ENCODE data around the gene SCAMP3.
"Not testable (repeated sequence)": the region's sequence is repeated elsewhere in the genome, so short reads cannot be mapped to it uniquely, and the experiment has no call there.

Gene SCAMP3

DNA sequence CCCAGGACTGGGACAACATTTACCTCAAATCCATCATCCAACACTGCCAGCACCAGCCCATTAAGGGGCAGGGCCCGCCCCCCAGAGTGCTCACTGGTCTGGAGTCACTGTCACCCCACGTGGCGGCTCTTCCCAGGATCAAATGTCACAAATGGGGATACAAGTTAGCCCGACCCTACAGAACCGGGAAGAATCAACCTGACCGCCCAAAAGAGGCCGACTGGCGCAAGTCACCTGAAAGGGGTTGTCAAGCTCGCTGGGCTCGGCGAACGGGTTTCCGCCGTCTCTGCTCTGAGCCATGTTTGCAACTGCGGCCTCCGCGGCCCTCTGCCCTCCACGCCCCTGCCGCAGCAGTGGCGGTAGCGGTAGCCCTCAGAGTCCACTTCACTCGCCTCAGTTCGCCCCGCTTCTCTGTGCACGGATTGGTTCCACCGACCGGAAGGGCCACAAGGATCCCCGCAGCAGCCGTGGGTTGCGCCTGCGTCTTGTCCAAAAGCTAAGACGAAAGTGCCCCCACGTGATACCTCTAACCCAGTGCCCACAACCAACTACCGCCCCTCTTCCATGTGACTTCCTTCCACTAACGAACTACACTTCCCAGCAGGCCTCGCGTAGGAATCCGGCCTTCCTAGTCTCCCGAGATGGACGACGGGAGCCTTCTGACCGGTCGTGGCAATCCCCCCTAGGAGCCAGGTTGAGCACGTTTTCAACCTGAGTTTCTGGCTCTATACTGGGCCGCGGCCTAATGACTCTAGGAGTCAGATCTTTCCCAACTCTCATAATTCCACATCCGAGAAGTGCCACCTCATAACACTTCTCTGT, at the start of gene SCAMP3:
Gene SCAMP3, minus strand, starts transcription at position 509 of the 822 bp plus-strand sequence. Its CDS starts 209 bp downstream, at position 300.
- peak; percentile 99 for DNase-seq (ENCODE audit: low read depth, low spot score)

DNA sequence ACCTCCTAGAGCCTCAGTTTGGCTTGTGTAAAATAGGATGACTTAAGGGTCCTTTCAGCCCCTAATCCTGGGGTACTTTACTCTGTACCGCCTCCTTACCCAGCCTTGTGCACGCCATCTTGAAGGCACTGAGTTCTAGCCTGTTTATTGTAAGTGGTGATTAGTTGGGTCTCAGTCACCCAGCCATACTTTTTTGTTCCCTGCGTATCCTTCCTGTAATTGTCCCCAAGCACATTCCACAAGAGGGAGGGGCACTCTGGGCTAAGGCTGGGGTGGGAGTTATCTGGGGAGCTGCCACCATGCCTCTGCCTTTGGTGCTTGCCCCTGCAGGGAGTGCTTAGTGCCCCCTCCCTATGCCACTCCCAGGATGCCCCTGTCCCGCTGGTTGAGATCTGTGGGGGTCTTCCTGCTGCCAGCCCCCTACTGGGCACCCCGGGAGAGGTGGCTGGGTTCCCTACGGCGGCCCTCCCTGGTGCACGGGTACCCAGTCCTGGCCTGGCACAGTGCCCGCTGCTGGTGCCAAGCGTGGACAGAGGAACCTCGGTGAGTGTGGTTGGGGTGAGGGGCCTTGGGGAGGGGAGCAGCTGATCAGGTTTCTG, 47.4 kb upstream of the SCAMP3 start:
- peak; percentile 49 for DNase-seq (ENCODE audit: low read depth, low spot score)

DNA sequence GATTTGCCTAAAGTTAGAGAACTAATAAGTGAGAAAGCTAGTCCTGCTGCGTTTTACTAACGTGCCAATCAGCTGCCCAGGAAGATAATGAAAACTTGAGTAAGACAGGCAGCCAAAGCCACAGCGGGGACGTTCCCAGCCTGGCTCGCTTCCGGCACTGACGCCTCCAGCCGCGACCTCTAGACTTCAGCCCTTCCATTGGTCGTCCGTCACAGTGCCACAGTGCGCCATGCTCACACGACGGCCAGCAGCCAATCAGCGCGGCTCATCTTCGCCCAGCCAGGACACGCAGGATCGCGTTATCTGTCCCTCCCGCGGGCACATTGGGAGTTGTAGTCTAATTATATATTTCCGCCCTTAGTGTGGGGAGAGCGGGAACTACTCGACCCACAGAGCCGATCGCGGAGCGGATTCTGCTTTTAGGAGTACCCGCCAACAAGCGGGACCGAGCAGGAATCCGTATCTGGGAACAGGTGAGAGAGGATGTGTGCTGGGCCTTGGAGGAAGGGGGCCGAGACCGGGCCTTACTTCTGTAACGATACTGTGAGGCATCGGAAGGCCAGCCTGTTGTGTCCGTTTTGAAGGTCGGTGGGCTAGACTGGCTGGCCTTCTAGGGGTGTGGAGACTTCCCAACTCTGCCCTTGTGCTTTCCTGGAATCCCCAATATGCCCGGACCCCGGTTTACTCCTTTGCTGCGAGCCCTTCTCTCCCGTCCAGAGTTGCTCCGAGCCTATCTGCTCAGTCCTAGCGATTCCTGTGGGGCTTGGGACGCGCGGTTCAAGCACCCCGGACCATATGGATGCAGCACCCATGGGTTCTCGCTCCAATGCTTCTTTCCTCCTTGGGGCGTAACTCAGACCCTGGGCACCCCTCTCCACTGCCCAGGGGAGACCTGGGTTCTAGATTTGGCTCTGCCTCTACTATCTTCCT, 46.6 kb upstream of the SCAMP3 start, which contains the start of gene FDPS:
Gene FDPS, plus strand, starts transcription at position 374 of the 930 bp plus-strand sequence. CDS start 924 bp downstream, outside the sequence.
- DNase-seq (ENCODE audit: low read depth, low spot score) = peak; percentile 99

DNA sequence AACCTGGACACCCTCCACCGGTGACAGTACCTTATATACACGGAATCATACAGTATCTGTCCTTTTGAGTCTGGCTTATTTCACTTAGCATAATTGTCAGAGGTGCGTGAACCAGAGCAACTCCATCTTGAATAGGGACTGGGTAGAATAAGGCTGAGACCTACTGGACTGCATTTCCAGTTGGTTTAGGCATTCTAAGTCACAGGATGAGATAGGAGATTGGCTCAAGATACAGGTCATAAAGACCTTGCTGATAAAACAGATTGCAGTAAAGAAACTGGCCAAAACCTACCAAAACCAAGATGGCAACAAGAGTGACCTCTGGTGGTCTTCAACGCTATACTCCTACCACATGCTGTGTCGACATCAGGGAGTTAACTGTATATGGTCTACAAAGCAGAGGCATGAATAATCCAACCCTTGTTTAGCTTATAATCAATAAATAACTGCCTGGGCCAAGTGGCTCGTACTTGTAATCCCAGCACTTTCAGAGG, 45.1 kb upstream of the SCAMP3 start:
- peak; percentile 70 for DNase-seq (ENCODE audit: low read depth, low spot score)

DNA sequence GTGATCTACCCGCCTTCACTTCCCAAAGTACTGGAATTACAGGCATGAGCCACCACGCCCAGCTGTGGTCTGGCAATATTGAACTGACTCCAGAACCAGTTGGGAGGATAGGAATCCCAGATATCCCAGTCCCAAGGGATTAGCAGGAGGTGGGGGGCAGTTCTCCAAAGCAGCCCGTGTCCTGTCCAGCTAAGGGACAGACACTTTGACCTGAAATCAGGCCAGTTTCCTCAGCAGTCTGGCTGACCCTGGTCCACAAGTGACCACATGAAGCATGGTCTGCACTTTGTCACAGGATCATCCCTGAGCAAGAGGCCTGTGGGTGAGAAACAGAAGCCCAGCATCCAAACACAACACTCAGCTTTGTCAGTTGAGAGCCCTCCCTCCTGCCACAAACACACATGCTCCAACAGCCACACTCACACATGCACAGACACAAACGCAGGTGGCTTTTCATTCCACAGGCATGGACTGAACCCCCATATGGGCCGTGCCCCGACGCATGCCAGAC, 43.8 kb upstream of the SCAMP3 start:
- DNase-seq (ENCODE audit: low read depth, low spot score) = peak; percentile 37

DNA sequence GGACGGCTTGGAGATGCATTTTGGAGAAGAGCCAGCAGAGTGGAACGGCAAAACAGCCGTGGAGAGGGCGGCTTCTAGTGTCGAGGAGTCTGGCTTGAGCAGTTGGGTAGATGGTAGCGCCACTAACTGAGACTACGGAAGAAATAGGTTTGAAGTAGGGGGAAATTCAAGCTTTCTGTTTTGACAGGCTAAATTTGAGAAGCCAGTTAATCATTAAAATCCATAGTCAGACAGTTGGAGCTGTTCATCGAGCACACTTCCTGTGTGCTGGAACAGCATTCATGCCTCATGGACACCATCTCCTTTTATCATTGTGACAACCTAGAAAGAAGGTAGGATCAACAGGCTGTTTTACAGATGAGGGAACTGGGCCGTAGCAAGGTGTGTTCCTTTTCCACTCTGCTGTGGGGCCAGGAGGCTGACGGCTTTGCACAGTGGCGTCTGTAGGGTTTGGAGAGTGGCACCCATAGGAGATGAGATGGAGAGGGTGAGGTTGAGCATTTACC, 42.5 kb upstream of the SCAMP3 start:
- DNase-seq (ENCODE audit: low read depth, low spot score) = no peak

DNA sequence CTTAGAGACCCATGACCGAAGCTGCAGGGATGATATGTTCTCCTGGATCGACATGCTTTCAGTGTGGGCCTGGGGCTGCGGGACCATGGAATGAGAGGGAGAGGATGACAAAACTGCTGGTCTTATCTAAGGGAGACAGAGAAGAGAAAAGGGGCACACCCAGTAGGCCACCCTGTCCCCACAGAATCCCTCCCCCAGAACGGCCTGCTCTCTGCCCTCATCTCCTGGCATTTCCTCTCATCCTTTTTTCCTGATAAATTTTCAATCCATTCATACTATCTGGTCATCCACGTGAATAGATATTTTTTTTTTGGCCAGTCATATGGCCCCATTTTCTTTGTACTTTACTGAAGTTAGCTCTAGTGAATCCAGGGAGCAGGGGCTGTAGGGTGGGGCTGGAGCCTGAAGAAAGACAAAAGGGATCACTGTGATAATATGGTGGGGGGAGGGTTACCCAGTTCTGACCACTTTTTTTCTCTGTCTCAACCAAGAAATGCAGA, 39.2 kb upstream of the SCAMP3 start, which contains the start of gene PKLR:
Gene PKLR, minus strand, starts transcription at position 97 of the 500 bp plus-strand sequence. Its CDS starts 43 bp downstream, at position 54.
- no peak for DNase-seq (ENCODE audit: low read depth, low spot score)

DNA sequence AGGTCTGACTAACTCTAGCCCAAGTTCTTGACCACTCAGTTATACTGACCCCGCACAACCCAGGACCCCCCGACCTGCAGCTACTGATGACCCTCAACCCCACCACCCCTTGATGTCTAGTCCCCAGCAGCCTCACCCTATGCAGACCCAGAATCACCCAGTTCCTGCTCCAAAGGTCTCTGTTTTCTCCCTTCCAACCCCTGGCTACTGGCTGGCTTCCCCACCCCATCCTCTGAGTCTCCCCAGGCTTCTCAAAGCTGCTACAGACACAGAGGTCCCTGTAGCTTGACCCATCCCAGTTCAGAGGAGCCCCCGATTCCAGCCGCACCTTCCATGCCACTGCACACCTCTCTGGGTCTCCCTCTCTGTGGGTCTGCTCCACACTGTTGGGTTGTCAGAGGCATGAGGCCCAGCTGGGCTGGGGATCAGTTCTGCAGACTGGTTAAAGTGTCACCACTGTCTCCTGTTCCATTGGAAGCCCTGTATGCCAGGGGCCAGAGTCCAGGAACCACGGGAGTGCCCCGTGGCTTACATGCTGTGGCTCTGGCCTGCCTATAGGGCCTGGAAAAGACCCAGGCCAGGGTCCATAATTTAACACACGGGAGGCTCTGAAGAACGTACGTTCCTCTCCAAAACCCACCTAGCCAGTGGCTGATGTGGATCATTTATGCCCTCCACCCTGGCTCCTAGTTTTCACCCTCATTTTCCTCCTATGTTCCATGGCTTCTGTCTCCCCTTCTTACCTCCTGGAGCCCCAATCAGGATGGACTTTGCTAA, 38.6 kb upstream of the SCAMP3 start:
- no peak for DNase-seq (ENCODE audit: low read depth, low spot score)

DNA sequence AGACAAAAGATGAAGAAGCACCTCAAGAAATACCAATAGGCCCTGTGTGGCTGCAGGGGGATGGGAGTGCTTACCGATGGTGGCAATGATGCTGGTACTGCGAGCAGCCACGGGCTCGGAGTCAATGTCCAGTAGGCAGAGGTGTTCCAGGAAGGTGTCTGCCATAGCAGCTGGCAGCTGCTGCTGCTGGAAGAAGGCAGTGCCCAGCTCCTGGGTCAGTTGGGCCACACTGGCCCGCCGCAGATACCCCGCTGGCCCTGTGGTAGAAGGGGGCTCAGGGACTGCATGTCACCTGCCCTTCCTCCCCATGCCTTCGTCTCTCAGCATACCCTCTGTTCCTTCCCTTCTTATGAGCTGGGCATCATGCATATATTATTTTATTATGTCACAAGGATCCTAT, 37.9 kb upstream of the SCAMP3 start:
- no peak for DNase-seq (ENCODE audit: low read depth, low spot score)

DNA sequence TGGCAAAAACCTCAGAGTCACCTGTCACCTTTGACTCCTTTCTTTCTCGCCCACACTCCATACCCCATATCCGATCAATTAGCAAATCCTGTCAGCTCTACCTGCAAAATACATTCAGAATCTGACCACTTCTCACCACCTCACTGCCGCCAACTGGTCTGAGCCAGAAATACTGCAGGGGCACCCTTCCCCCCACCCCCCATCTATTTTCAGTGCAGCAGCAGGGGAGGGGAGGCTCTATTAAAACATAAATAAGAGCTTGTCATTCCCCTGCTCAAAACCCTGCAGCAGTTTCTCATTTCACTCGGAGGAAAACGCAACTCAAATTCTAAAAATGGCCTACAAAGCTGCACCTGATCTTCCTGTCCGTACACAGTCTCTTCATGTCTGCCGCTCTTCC, 35.2 kb upstream of the SCAMP3 start:
- no peak for DNase-seq (ENCODE audit: low read depth, low spot score)

DNA sequence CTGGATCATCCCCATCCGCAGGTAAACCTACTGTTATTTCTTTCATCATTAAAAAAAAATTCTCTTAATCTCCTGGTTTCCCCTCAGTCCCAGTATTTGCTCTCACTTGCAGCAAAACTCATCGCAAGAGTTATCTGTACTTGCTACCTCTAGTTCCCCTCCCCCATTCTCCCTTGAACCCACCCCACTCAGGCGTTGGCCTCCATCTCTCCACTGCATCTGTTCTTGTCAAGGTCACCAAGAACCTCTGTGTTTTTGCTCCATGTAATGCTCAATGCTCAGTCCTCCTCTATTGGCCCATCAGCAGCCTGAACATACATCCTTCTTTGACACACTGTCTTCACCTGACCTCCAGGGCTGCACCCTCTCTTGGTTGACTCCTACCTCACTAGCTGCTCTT, 34.5 kb upstream of the SCAMP3 start:
- no peak for DNase-seq (ENCODE audit: low read depth, low spot score)

DNA sequence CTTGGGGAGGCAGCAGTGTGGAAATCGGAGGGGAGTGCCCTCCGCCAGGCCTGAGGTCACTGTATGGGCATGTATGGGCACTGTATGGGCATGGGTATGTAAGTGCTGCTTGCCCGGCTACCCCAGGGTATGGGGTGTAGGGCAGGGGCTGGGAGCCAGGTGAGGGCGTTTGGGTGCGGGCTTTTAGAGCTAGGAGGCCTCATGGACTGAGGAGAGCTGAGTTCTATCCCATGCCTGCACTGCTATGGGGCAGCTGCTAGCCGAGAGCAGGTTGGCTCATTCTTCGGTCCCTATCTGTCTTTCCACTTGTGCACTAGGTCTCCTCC, 33.7 kb upstream of the SCAMP3 start:
- no peak for DNase-seq (ENCODE audit: low read depth, low spot score)

DNA sequence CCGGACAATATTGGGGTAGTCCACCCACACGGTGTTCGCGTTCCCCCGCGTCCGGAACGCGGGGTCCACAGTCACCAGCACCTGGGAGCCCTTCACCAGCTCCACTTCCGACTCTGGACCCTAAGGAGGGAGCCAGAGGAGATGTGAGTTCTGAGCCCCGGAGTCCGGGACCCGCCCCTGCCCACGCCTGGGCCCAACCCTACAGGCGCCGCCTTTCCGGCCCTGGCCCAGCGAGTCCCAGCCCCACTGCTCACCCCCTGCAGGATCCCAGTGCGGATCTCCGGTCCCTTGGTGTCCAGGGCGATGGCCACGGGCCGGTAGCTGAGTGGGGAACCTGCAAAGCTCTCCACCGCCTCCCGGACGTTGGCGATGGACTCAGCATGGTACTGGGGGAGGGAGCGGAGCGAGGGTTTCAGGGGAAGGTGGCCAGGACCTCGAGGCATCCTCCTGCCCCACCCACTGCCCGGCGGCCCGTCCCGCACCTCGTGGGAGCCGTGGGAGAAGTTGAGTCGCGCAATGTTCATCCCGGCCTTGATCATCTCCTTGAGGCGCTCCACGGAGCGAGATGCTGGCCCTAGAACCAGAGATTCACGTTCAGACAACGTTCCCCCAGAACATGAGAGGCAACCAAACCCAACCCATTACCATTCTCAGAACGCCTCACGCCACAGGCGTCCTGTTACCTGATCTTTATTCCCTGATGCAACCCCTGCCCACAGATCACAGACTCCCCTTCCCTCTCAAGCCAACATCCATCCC, 33.2 kb upstream of the SCAMP3 start:
- peak; percentile 25 for DNase-seq (ENCODE audit: low read depth, low spot score)

DNA sequence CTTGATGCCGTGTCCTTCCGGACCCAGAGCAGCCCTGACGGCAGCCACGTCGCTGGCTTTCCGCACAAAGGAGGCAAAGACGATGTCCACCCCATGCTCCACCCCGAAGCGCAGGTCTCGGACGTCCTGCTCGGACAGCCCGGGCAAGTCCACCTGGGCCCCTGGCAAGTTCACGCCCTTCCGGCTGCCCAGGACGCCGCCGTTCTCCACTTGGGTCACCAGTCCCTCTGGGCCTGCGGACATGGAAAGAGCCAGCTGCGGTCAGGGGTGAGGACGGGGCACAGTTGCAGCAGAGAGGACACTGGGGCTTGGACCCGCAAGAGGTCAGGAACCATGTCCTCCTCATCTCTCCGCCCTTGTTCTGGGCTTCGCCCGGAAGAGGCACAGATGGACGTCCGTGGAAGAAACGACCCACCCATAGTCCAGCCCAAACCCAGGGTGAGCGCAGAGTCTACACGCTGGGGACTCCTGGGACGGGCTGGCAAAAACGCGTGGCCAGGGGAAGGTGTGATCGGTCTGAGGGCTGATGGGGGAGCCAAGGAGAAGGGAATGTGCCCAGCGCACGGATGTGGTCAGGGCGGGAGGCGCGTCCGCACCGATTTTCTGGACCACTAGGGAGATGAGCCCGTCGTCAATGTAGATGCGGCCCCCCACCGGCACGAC, 32.5 kb upstream of the SCAMP3 start:
- peak; percentile 23 for DNase-seq (ENCODE audit: low read depth, low spot score)

DNA sequence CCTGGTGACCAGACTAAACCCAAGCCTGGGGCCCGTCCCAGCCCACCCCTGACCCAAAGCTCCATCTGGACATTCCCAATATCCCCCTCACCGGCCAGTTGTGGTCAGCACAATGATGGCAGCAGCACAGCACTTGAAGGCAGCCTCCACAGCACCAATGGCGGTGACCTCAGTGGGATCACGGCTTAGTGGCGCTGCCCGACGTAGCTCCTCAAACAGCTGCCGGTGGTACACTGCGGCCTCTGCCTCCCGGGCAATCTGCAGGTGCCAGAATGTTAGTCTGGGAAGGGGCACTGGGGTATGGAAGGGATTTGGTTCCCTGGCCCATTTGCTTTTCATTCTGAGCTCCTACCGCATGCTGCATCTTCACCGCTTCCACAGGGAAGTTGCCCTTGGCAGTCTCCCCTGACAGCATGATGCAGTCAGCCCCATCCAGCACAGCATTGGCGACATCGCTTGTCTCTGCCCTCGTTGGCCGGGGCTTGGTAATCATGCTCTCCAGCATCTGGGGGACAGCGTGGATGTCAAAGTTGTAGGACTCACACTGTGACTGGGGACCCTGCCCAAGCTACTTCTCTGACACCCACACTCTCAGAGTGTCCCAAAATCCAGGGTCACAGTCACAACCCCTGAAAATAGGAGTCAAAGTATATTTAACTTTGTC, 31.1 kb upstream of the SCAMP3 start:
- DNase-seq (ENCODE audit: low read depth, low spot score) = no peak

DNA sequence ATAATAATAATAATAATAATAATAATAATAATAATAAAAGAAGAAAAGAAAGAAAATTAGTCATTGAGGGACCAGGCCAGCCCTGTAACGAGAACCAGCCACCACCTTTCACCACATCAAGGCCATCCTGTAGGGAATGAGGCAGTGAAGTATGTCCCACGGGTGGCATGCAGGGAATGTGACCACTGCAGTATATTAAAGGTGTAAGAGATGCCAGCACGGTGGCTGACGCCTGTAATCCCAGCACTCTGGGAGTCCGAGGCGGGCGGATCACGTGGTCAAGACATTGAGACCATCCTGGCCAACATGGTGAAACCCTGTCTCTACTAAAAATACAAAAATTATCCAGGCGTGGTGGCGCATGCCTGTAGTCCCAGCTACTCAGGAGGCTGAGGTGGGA, 28.8 kb upstream of the SCAMP3 start:
- DNase-seq (ENCODE audit: low read depth, low spot score) = not testable (repeated sequence)

DNA sequence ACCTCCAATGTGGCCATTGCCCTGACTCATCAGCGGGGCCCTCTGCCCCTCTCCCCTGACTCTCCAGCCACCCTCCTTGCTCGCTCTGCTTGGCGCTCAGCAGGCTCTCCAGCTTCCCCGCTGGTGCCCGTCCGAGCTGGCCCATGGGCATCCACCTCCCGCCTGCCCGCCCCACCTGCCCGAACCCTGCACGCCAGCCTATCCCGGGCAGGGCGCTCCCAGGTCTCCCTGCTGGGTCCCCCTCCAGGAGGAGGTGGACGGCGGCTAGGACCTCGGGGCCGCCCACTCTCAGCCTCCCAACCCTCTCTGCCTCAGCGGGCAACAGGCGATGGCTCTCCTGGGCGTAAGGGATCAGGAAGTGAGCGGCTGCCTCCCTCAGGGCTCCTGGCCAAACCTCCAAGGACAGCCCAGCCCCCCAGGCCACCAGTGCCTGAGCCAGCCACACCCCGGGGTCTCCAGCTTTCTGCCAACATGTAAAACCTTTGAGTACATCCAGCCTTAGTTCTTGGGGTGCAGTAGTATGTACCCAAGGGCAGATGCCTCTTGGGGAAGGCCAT, 25.9 kb upstream of the SCAMP3 start:
- no peak for DNase-seq (ENCODE audit: low read depth, low spot score)

DNA sequence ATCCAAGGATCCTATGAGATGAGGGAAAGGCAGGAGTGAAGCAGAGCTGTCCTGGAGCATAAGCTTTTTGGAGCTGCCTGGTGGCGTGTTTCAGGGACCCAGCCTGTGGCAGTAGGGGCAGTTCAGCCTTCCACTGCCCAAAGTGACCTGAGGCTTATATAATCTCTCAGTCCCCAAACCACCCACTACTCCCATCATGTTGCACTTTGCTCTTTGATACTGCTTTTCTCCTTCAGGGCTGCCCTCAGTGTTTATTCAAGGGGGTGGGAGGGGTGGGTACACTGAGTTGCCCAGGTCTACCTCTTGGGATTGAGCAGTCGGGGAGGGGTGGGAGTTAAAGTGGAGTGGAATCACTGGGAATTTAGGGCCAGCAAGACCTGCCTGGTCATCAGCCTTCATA, 24.4 kb upstream of the SCAMP3 start:
- DNase-seq (ENCODE audit: low read depth, low spot score) = no peak
